ENCODE measurements around the gene PAK1. TPM values are rescaled to one million over a fixed set of nuclear protein-coding genes. Genes with fewer than 3 reads are reported as not detected.

The PAK1 gene
- total and polyA plus RNA-seq, 2 donors (not counting 1 experiment from before 2014, with no cell fraction given): 11.9 to 23.4 TPM

- Mint-ChIP-seq H3K27me3 (peaks cover 8% of the 10 kb centered on the region), H3K27ac (no peak overlapping the region), H3K9me3 (ENCODE audit: insufficient read depth) (no peaks in the 10 kb centered on the region), H3K4me3 (no peak overlapping the region), H3K4me1 (no peaks in the 10 kb centered on the region)
- ChIA-PET POLR2A (no interaction called here), CTCF (interaction anchor here (1.1 kb wide), 1 partner anchor 27 kb away, joined by 4 read pairs; no protein-coding TSS in a partner anchor)
- Histone ChIP-seq H3K9me3 (ENCODE audit: control extremely low read depth in 1 of 3, control insufficient read depth in 2 of 3, insufficient read depth in 1 of 3, low read length in 2 of 3) (no peaks in the 10 kb centered on the region), H3K4me2 (replicated peaks; ENCODE audit: low read depth, low read length, poor library complexity, severe bottlenecking) (no peak overlapping the region), H3K4me1 (ENCODE audit: control insufficient read depth in 2 of 2, insufficient read depth in 2 of 2, low read length in 2 of 2) (no peaks in the 10 kb centered on the region), H4K20me1 (ENCODE audit: control insufficient read depth, insufficient read depth, low read length, poor library complexity, severe bottlenecking) (no peaks in the 10 kb centered on the region), H3K79me2 (ENCODE audit: control insufficient read depth, insufficient read depth, low read length) (no peaks in the 10 kb centered on the region), H3K4me3 (ENCODE audit: control extremely low read depth in 1 of 5, extremely low read depth in 1 of 5, insufficient read depth in 1 of 5, low read depth in 2 of 5, low read length in 4 of 5) (no peak overlapping the region), H3K27me3 (replicated peaks in 1 of 4; ENCODE audit: control extremely low read depth in 1 of 4, control insufficient read depth in 3 of 4, insufficient read depth in 4 of 4, low read length in 3 of 4) (no peaks in the 10 kb centered on the region), H3K9ac (ENCODE audit: low read length) (no peak overlapping the region), H3K36me3 (replicated peaks in 1 of 2; ENCODE audit: control extremely low read depth in 1 of 2, control insufficient read depth in 1 of 2, extremely low read depth in 1 of 2, insufficient read depth in 2 of 2, low read length in 1 of 2) (no peaks in the 10 kb centered on the region), H3K27ac (ENCODE audit: low read length in 2 of 2) (no peak overlapping the region), H2AFZ (ENCODE audit: insufficient read depth, low read depth, low read length, poor library complexity, severe bottlenecking) (no peak overlapping the region)
- no peak for ATAC-seq (ENCODE audit: low read depth)
- intact Hi-C loops (cut with micrococcal nuclease): no loop called here
- no peak for DNase-seq
- TF ChIP-seq EZH2 (IDR thresholded peaks at IDR 0.05; ENCODE audit: borderline replicate concordance, insufficient read depth, low read depth, low read length, poor library complexity, severe bottlenecking): no peak
- WGBS (ENCODE audit: insufficient coverage): no CpG with 5 or more reads among the region's 4 CpGs
These were observed 48.5 kb downstream of the PAK1 start for GRCh38 chr11:77425346-77425745.

DNA sequence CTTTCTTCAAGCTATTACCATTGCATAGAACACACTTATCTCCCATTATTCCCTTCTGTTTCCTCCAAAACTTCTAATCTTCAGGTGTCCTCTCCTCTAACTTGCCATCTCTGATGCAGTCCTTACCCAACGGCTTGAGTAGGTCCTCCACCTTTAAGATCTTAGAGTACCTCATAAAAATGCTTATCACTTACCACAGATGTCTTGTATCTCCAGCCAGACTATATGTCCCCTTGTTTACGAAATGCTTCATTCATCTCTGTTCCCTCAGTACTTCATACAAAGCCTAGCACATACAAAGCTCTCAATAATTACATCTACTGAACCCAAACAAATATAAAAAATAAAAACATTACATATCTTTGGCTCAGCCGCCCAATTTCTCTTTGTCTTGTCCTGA is 49.2 kb downstream of the PAK1 start:
- Histone ChIP-seq H3K4me3 (ENCODE audit: control extremely low read depth in 1 of 5, extremely low read depth in 1 of 5, insufficient read depth in 1 of 5, low read depth in 2 of 5, low read length in 4 of 5) (no peak overlapping the region), H3K27me3 (replicated peaks in 1 of 4; ENCODE audit: control extremely low read depth in 1 of 4, control insufficient read depth in 3 of 4, insufficient read depth in 4 of 4, low read length in 3 of 4) (no peaks in the 10 kb centered on the region), H2AFZ (ENCODE audit: insufficient read depth, low read depth, low read length, poor library complexity, severe bottlenecking) (no peak overlapping the region), H3K4me2 (replicated peaks; ENCODE audit: low read depth, low read length, poor library complexity, severe bottlenecking) (no peak overlapping the region), H3K27ac (ENCODE audit: low read length in 2 of 2) (no peak overlapping the region), H3K9me3 (ENCODE audit: control extremely low read depth in 1 of 3, control insufficient read depth in 2 of 3, insufficient read depth in 1 of 3, low read length in 2 of 3) (no peaks in the 10 kb centered on the region), H3K79me2 (ENCODE audit: control insufficient read depth, insufficient read depth, low read length) (no peaks in the 10 kb centered on the region), H3K9ac (ENCODE audit: low read length) (no peak overlapping the region), H4K20me1 (ENCODE audit: control insufficient read depth, insufficient read depth, low read length, poor library complexity, severe bottlenecking) (no peaks in the 10 kb centered on the region), H3K36me3 (replicated peaks in 1 of 2; ENCODE audit: control extremely low read depth in 1 of 2, control insufficient read depth in 1 of 2, extremely low read depth in 1 of 2, insufficient read depth in 2 of 2, low read length in 1 of 2) (no peaks in the 10 kb centered on the region), H3K4me1 (ENCODE audit: control insufficient read depth in 2 of 2, insufficient read depth in 2 of 2, low read length in 2 of 2) (no peaks in the 10 kb centered on the region)
- intact Hi-C loops (cut with micrococcal nuclease): no loop called here
- no peak for TF ChIP-seq EZH2 (IDR thresholded peaks at IDR 0.05; ENCODE audit: borderline replicate concordance, insufficient read depth, low read depth, low read length, poor library complexity, severe bottlenecking)
- TF ChIP-seq CTCF (IDR thresholded peaks at IDR 0.05): no peak
- ChIA-PET CTCF (no interaction called here), POLR2A (no interaction called here)
- 71% methylated on average over 2 of the region's 3 CpGs for WGBS (ENCODE audit: insufficient coverage)
- peaks cover 6% of the 10 kb centered on the region for H3K27me3 Mint-ChIP-seq
- no peaks in the 10 kb centered on the region for H3K4me1 Mint-ChIP-seq
- DNase-seq (no peak), ATAC-seq (ENCODE audit: low read depth) (no peak)
- no peaks in the 10 kb centered on the region for H3K9me3 Mint-ChIP-seq (ENCODE audit: insufficient read depth)
- no peak overlapping the region for H3K4me3 Mint-ChIP-seq
- H3K27ac Mint-ChIP-seq: no peak overlapping the region

Data from B cell (primary cell).